SK-MEL-5 (cell line): Measurements from ENCODE around the gene METTL16. TPM values are rescaled to one million over a fixed set of nuclear protein-coding genes. Genes with fewer than 3 reads are reported as not detected.
"Not testable (repeated sequence)": the region's sequence is repeated elsewhere in the genome, so short reads cannot be mapped to it uniquely, and the experiment has no call there.

Source experiments
- DNase-seq: peaks from one replicate; pipeline ENCODE4 v3.0.0-alpha.2; 2016; ENCODE audit warnings: low read depth, low spot score
- in situ Hi-C: cut with HindIII; loops from 2 replicates; pipeline ENCODE4 v1.10.0; 2016; ENCODE audit warnings: low sequenced_read_pairs, high pct_unique_total_duplicates, low pct_unique_long_range_greater_than_20kb
- polyA plus RNA-seq, 2 experiments: library from polyadenylated mRNA; depleted of rRNA; stranded (reverse); fragments of >200 nt; gene quantifications; 2 replicates each; pipeline ENCODE4 v1.2.3, GENCODE V29; 2015
- total RNA-seq: library from RNA; depleted of rRNA; stranded (reverse); fragments of >200 nt; shearing (Covaris generic); gene quantifications from 2 replicates; pipeline ENCODE4 v1.2.3, GENCODE V29; 2014; rRNA removed

The METTL16 gene, protein sequence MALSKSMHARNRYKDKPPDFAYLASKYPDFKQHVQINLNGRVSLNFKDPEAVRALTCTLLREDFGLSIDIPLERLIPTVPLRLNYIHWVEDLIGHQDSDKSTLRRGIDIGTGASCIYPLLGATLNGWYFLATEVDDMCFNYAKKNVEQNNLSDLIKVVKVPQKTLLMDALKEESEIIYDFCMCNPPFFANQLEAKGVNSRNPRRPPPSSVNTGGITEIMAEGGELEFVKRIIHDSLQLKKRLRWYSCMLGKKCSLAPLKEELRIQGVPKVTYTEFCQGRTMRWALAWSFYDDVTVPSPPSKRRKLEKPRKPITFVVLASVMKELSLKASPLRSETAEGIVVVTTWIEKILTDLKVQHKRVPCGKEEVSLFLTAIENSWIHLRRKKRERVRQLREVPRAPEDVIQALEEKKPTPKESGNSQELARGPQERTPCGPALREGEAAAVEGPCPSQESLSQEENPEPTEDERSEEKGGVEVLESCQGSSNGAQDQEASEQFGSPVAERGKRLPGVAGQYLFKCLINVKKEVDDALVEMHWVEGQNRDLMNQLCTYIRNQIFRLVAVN
- total RNA-seq, result 31.8 and 32.4 TPM in 2 replicates
- 31.5 and 35.9 TPM in 2 replicates for polyA plus RNA-seq (2015; cell fraction: cytosol; rRNA removed)
- polyA plus RNA-seq (2015; cell fraction: nucleus; rRNA removed), result 39.5 and 59.6 TPM in 2 replicates

DNA sequence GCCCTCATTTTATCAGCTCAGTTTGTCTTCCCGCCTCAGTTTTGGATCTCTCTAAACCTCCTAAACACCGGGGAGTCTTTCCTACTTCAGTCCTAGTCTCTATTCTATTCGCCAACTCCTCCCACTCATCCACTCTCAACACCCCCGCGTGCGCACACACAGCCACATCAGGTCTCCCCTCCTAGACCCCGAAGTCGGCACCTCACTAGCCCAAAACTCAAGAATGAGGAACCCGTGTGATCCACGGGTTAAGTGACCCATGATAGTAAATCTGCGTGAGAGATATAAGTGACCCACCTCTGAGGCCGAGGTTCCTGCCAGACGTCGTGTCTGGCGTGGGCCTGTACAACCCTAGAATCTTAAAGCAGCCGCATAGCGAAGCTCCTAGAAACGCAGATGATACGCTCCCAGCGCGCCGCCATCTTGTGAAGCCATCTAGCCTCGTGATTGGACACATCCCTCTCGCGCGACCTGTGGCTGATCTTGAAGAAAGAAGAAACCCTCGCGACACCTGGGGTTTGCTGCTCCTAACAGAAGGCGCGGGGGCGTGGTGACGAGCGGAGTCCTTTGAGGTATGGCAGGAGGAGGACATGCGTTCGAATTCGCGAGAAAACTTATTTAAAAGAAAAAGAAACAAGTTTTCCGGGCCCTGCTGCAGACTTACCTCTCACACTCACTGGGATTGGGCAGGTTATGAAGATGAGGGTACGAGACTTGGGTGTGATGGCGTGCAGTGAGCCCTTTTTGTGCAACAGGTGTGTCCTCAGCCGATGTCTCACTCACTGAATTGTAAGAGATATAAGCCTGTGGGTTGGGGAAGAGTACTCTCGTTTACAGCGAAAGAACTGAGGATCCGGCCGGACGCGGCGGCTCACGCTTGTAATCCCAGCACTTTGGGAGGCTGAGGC is at the start of gene METTL16:
METTL16 (minus strand) TSS at position 427 of the 908 bp plus-strand sequence. CDS start 9,557 bp downstream, outside the sequence.
- in situ Hi-C loops, result no loop called here
- peak; percentile 99 for DNase-seq

DNA sequence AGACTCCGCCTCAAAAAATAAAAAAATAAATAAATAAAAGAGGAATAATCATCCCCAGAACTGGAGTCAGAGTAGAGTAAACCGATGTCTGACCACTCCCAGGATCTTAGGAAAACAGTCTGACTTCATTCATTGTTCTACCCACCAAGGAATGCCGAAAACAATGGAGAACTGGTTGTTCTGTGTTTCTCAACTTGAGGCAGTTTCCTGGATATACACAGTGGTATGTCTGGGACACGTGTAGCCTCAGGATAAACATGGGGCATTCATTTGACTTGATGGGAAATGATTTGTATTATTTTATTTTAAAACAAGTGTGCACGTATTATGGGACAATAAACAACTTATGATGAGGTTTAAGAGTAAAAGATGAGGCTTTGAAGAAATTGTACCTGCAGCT is 49.0 kb upstream of the METTL16 start:
- no peak for DNase-seq
- in situ Hi-C loops, result no loop called here

DNA sequence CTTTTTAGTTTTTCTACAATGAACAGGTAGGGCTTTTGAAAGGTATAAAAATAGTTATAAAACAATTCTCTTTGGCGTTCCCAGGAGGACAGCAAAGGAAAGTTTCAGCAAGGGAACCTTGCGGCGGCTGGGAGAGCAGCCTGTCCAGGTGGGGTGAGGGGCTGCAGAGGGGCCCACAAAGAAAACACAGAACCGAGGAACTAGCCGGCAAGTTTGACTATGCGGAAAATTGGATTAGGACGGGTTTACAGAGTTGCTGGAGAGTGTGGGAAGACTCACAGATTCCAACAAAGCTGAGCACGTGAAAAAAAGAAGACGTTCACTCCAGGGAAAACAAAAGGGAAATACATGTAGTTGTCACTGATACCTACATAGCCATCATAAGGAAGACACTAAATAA is 40.2 kb upstream of the METTL16 start:
- in situ Hi-C loops, result no loop called here
- no peak for DNase-seq

DNA sequence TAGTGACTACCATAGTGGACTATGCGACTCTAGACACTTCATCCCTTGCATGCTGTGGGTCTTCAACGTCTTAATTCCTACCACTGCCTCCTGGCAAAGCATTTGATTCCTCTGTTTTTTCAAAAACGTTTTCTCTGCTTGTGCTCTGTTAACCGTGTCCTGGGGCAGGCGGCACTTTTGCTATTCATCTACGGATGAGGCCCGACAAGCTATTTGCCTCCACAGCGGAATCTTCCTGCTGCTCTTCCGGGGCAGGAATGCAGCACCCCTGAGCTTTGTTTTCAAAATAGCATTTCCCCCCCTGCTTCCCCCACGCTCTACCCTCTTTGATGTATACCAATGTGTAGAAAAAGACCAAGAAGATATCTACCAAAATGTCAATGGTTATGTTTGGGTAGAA is 39.8 kb upstream of the METTL16 start:
- in situ Hi-C loops, result no loop called here
- no peak for DNase-seq

DNA sequence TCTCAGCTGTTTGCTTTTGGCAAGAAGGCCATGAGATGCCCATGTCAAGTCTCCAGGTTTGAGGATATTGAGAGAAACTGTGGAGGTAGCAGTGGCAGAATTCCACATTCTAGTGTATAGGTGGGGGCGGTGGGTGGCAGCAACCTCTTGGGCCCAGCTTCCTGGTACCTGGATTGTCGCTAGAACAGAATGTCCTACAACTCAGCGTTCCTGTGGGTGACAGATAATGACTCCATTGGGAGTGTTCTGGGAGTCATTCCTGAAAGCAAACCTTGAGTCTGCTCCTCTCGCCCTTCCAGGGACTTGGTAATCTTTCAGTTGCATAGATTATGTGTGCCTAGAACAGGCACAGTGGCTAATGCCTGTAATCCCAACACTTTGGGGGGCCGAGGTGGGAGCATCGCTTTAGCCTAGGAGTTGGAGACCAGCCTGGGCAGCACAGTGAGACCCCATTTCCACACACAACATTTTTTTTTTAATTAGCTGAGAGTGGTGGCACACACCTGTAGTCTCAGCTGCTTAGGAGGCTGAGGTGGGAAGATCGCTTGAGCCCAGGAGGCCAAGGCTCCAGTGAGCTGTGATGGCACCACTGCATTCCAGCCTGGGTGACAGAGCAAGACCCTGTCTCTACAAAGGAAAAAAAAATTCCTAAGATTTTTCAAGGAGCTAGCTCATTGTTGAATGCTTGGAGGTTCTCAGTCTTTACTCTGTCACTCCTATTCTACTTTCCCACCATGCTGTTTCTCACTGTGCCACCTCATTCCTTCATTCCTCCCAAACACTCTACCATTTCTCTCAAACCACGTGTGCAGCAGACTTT is 37.9 kb upstream of the METTL16 start:
- DNase-seq, result no peak
- in situ Hi-C loops, result no loop called here

GRCh38 chr17:2548026-2548425 is 36.3 kb upstream of the METTL16 start:
- in situ Hi-C loops, DNase-seq: not testable (repeated sequence)

DNA sequence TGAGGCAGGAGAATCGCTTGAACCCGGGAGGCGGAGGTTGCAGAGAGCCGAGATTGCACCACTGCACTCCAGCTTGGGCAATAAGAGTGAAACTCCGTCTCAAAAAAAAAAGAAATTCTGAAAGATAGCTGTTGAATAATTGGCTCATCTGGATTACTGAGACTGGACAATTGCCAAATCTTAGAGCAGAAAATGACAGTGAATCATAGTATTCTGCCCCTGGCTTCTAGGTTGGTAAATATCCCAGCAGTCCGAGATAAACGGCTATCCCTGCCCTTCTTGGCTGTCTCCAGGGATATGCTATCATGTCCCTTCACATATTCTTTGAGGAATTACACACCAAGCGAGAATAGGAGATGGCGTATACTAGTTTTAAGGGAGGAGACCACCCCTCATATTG is 35.5 kb upstream of the METTL16 start:
- peak; percentile 60 for DNase-seq
- in situ Hi-C loops, result no loop called here

- in situ Hi-C loops, result no loop called here
- peak; percentile 33 for DNase-seq
Measured at GRCh38 chr17:2545393-2545792, 33.7 kb upstream of the METTL16 start.

GRCh38 chr17:2542456-2542855 is 30.8 kb upstream of the METTL16 start:
- in situ Hi-C loops, result no loop called here
- DNase-seq, result peak; percentile 34

- in situ Hi-C loops, result no loop called here
- no peak for DNase-seq
Measured at GRCh38 chr17:2542056-2542455, 30.4 kb upstream of the METTL16 start.

DNA sequence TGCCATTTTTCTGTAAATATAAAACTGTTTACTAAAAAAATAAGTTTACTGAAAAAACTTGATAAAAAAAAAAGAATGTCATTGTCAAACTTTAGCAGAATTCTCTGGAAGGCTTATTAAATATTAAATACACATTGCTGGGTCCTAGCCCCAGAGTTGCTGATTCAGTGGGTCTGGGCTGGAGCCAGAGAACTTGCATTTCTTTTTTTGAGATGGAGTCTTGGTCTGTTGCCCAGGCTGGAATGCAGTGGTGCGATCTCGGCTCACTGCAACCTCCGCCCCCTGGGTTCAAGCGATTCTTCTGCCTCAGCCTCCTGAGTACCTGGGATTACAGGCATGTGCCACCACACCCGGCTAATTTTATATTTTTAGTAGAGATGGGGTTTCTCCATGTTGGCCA is 25.9 kb upstream of the METTL16 start:
- in situ Hi-C loops, result not testable (repeated sequence)
- peak; percentile 50 for DNase-seq

GRCh38 chr17:2532146-2532720 is 20.5 kb upstream of the METTL16 start:
- no peak for DNase-seq
- in situ Hi-C loops, result no loop called here

GRCh38 chr17:2531243-2531954 is 19.7 kb upstream of the METTL16 start:
- in situ Hi-C loops, DNase-seq: not testable (repeated sequence)

DNA sequence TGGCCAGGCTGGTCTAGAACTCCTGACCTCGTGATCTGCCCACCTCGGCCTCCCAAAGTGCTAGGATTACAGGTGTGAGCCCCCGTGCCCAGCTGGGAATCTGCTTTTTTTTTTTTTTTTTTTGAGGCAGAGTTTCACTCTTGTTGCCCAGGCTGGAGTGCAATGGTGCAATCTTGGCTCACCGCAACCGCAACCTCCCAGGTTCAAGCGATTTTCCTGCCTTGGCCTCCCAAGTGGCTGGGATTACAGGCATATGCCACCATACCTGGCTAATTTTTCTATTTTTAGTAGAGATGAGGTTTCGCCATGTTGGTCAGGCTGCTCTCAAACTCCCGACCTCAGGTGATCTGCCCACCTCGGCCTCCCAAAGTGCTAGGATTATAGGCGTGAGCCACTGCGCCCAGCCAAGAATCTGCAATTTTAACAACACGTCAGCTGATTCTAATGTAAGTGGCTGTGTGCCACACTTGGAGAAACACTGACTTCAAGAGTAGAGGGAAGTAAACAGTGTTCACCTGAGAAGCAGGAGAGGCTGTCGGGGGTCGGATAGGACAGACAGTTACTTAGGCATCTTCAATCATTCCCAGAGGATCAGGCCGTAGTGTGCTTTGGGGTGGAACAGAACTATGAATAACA is 10.2 kb upstream of the METTL16 start:
- in situ Hi-C loops, DNase-seq: not testable (repeated sequence)

GRCh38 chr17:2521257-2521656 is 9.6 kb upstream of the METTL16 start:
- in situ Hi-C loops, result no loop called here
- DNase-seq, result no peak

GRCh38 chr17:2517539-2517938 is 5.9 kb upstream of the METTL16 start:
- in situ Hi-C loops, result no loop called here
- DNase-seq, result no peak
